G401.6 (cell line): Measurements from ENCODE around the gene SCN1B.
"Not testable (repeated sequence)": the region's sequence is repeated elsewhere in the genome, so short reads cannot be mapped to it uniquely, and the experiment has no call there.

ENCODE experiments used
- FAIRE-seq: peaks from 2 replicates; lab custom pipeline; 2012; peaks lifted over from hg19 to GRCh38; lab: Jason Lieb, UNC

The SCN1B gene

DNA sequence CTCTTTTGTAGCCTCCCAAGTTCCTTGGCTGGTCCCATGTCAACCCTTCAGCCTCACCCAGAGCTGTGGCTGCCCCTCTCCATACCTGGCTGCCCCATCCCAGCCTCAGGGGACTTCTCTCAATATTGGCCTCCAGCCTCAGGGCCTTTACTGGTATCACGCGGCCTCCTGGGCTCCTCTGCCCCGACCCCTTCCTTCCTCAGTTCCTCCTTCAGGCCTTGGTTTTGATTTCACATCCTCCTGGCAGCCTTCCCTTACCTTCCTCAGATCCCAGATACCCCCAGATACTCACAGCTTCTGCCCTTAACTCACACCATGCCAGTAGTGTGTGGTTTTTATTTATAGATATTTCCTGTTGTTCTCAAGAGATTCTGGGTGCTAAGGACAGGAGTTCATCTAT is 12.8 kb upstream of the SCN1B start:
- no peak for FAIRE-seq

DNA sequence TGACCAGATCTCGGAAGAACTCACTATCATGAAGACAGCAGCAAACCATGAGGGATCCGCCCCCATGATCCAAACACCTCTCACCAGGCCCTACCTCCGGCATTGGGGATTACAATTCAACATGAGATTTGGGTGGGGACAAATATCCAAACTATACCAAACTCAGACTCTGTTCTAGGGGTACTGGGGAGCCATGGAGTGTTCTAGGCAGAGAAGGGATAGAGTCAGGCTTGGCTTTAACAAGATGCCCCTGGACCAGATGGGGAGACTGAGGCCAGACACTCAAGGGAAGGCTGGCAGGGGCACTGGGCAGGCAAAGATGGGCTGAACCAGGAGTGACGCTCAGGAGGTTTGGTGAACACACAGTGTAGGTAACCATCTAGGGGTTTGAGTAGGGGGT is 11.9 kb upstream of the SCN1B start:
- FAIRE-seq, result no peak

DNA sequence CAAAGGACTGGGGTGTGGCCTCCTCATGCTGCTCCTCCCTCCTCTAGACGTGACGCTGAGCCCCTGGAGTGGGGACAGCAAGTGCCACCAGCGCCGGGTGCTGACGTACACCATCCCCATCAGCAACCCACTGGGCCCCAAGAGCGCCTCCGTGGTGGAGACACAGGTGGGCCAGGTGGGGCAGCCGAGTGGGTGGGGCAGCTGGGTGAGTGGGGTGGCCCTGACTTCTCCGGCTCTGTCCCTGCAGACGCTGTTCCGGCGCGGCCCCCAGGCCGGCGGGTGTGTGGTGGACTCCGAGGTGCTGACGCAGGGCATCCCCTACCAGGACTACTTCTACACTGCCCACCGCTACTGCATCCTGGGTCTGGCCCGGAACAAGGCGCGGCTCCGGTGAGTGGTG is 11.1 kb upstream of the SCN1B start:
- FAIRE-seq, result no peak

GRCh38 chr19:35021016-35021415 is 9.3 kb upstream of the SCN1B start:
- FAIRE-seq, result no peak

DNA sequence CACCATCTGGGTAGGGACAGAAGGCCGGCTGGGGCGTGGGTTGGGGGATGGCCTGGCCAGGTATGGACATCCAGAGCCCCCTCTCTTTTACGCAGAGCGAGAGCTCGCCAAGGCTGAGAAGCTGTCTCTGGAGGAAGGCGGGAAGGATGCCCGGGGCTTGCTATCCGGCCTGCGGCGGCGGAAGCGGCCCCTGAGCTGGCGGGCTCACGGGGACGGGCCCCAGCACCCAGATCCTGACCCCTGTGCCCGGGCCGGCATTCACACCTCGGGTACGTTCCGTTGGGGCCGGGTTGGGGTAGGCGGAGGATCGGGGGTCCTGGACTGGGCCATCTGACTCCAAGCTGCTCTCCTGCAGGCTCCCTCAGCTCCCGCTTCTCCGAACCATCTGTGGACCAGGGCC is 8.7 kb upstream of the SCN1B start:
- no peak for FAIRE-seq

GRCh38 chr19:35022460-35022859 is 7.8 kb upstream of the SCN1B start:
- FAIRE-seq, result no peak

DNA sequence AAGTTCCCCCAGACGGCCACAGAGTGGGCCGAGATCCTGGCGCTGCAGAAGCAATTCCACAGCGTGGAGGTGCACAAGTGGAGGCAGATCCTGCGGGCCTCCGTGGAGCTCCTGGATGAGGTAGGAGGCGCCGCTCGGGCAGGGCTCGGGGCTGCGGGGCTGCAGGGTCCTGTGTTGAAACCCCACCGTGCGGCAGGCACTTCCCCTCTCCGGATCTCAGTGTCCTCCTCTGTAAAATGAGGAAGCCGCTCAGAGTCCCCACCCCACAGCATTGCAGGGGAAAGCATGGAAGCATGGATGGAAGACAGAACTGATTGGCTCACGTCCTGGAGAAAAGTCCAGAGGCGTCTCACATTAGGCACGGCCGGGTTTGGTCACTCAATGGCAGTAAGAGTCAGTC is 6.8 kb upstream of the SCN1B start:
- no peak for FAIRE-seq

- no peak for FAIRE-seq
These were observed 6.2 kb upstream of the SCN1B start for GRCh38 chr19:35024095-35024494.

GRCh38 chr19:35025969-35026368 is 4.3 kb upstream of the SCN1B start:
- no peak for FAIRE-seq

DNA sequence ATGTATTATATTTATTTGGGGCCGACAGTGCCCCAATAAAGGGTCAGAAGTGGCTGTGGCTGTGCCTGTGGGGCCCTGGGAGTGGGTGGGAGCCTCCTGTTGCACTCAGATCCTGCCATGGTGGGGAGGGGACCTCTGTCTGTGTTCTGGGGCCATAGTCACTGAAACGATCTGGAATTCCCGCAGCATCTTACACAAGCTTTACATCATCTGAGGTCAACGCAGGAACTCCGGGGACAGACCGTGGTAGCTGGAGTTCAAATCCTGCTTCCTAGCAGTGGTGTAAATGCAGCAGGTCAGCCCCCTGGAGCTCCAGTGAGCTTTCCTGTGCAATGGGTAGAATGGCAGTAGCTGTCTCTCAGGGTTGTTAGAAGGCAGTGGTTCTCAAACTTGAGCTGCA is 3.9 kb upstream of the SCN1B start:
- no peak for FAIRE-seq

DNA sequence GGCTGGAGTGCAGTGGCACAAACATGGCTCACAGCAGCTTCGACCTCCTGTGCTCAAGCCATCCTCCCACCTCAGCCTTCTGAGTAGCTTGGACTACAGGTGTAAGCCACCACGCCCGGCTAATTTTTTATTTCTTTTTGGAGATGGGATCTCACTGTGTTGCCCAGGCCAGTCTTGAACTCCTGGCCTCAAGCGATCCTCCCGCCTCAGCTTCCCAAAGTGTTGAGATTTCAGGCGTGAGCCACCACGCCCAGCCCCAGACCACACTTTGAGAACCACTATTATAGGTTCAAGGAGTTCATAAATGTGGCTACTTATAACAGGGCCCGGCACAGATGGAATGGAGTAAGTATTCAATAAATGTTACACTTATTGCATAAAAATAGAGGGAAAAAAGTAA is 3.3 kb upstream of the SCN1B start:
- FAIRE-seq, result no peak

DNA sequence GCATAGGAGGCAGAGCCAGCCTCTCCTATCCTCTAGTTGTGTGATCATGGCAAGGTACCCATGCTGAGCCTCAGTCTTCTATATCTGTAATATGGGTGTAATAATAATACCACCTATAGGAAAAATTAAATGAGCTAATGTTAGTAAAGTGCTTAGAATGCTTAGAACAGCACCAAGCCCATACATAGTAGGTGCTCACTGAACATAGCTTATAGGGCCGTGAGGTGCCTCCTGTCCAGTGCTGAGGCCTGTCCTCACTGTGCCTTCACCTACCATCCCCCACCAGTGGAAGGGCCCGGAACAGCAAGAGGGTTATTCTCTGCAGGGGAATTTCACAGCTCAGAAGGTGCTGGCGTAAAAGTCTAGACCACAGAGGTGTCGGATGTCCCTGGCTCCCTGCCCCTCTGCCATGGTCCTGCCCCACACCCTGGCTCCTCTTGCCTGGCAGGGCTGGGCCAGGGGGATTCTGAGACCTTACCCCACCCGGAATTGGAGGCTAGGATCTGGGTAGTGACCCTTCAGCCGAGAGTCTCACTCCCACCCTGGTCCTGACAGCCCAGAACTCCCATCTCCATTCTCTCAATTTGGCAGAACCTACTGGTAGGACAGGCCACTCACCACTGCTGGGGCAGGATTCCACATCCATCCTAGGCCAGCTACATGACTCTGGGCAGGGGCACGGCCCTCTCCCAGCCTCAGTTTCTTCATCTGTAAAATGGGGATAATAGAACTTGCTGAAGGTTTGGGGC is 2.2 kb upstream of the SCN1B start:
- FAIRE-seq, result no peak

DNA sequence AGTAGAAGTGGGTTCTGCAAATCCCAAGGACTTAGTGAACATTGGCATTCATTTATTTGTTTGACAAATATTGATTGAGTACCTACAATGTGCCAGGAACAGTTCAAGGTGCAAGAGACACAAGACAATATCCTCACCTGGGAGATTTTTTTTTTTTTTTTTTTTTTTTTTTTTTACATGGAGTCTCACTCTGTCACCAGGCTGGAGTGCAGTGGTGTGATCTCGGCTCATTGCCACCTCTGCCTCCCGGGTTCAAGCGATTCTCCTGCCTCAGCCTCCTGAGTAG is 1.7 kb upstream of the SCN1B start:
- FAIRE-seq, result not testable (repeated sequence)

- FAIRE-seq, result not testable (repeated sequence)
These were observed 964 bp upstream of the SCN1B start for GRCh38 chr19:35029275-35029736.

DNA sequence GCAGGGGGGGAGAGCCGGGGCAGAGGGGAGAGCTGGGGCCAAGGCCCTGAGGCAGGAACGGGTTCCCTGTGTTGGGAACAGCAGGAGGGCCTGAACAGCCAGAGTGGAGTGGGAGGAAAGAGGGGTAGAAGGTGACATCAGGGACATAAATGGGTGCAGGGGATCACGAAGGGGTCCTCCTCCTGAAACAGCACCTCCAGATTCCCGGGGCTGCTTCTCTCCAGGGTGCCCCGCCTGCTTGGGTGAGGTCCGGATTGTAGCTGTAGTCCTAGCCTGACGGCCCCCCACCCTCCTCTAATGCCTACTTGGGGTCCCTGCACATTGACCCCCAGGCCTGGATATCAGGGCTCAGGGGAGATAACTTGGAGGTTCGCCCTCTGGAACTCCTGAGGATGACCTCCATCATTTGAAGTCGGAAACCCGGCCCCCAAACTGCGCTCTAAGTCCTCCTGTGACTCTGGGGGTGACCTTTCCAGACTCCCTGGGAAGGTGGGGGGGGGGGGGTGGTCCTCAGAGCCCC is 473 bp upstream of the SCN1B start:
- no peak for FAIRE-seq

DNA sequence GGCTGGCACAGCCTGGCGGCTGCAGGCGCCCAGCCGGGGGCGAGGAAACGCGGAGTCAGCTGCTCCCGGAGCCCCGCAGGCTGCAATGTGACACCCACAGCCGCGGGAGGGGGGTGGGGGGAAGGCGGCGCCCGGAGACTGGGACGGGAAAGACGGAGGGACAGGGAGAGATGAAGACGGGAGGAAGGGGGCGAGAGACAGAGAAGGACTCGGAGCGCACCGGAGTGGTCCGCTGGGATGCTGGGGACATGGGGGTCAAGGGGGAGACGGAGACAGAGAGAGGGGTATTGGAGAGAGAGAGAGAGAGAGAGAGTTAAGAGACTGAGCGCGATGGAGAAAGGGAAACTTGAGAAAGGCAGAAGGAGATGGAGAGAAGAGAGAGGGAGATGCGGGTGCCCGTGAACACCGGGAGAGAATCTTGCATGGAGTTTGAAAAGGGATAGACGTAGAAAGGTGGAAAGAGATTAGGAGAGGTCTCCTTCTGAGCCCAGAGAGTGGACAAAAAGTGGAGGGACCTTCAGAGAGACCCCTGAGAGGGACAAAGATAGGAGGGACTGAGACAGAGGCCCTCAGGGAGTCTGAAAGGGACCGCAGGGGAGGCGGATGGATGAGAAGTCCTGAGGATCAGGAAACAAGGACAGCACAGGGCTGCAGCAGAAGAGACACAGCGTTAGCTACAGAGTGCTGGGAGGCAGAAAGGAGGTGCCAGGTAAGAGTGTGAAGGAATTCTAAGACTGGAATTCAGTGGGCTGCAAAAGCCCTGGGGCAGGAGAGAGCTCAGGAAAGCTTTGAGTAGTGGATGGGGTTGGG is 1.0 kb downstream of the SCN1B start:
- no peak for FAIRE-seq

- no peak for FAIRE-seq
These were observed 2.1 kb downstream of the SCN1B start for GRCh38 chr19:35032356-35032865.

GRCh38 chr19:35033067-35034004 is 3.1 kb downstream of the SCN1B start:
- no peak for FAIRE-seq

DNA sequence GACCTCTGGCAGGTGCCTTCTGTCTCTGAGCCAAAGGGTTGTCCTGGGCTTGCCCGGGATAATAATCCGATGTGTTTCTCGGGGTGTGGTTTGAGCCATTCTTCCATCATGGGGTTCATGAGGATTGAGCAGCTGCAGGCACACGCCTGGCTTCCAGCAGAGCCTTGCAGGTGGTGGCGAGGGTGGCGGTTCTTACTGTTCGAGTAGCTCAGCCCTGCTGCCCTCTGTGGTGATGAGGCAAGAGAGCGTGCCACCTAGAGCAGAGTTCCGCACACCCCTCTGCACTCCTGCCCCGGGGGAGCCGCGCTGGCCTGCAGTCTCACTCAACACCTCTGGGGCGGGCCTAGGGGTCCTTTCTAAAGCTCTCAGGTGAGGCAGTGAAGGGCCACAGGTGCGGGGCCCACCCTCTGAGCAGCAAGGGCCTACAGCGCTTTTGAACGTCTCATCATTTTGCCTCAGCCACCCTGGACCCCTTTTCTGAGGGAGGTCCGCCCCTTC is 3.8 kb downstream of the SCN1B start:
- no peak for FAIRE-seq

DNA sequence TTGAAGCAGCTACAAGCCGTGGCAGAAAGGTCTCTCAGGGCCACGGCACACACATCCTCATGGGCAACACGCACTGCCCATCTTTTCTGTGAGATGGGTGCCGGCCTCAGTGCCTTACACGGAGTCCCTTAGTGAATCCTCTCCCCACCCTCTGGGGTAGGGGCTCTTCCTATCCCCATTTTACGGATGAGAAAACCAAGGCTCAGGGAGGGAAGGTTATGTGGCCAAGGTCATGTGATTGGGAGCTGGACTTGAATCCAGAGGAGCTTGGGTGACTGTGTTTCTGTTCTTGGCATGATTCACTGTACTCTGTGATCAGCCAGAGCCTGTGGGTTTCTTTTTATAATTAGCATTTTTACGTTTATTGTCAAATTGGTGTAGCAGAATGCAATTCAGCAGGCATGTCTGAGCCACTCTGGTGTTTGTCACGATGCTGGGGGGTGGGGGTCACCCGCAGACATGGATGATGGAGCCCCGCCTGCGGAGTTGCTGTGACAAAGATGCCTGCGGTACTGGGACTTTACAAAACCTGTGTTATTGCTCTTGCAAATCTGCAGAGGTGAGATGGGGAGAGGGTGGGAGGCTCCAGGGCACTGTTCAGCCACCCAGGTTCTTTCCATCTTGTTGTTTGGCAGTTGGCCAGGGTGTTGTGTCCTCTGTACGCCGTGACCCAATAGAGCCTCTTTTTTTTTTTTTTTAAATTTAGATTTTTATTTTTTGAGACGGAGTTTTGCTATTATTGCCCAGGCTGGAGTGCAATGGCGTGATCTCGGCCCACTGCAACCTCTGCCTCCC is 4.5 kb downstream of the SCN1B start:
- FAIRE-seq, result no peak
